ENCODE data around the gene SLX9.
"Not testable (repeated sequence)": the region's sequence is repeated elsewhere in the genome, so short reads cannot be mapped to it uniquely, and the experiment has no call there.

GRCh38 chr21:44976556-44977393, 36.9 kb downstream of the SLX9 start:
- not testable (repeated sequence) for TF ChIP-seq POLR2AphosphoS5, POU2F2, POLR2A (IDR thresholded peaks at IDR 0.05; ENCODE audit: low read depth, low read length)
